Neuron (in vitro differentiated cells): Measurements from ENCODE around the gene UBXN10.

Source experiments
- H2AFZ ChIP-seq: one replicate; pipeline ENCODE4 v1.6.1; 2013; ENCODE audit warnings: low read depth, mild to moderate bottlenecking, inconsistent platforms, low read length, moderate library complexity
- H3K27me3 ChIP-seq: one replicate; pipeline ENCODE4 v1.6.1; 2013; ENCODE audit warnings: low read length; ENCODE audit not compliant: insufficient read depth
- H3K36me3 ChIP-seq: one replicate; pipeline ENCODE4 v1.6.1; 2013; ENCODE audit warnings: low read length; ENCODE audit not compliant: insufficient read depth
- H3K4me1 ChIP-seq: one replicate; pipeline ENCODE4 v1.6.1; 2013; ENCODE audit warnings: low read length; ENCODE audit not compliant: insufficient read depth
- H3K4me3 ChIP-seq: 2 replicates; pipeline ENCODE4 v1.5.1; 2013; ENCODE audit warnings: mild to moderate bottlenecking, low read length, moderate library complexity
- H3K9me3 ChIP-seq: one replicate; pipeline ENCODE4 v1.6.1; 2013; ENCODE audit warnings: low read length

The UBXN10 gene

GRCh38 chr1:20143734-20144565 lies 41.9 kb upstream of the UBXN10 start:
- Histone ChIP-seq H3K9me3 (no peaks in the 10 kb centered on the region), H3K36me3 (no peaks in the 10 kb centered on the region), H3K4me1 (no peaks in the 10 kb centered on the region), H3K4me3 (no peak overlapping the region), H3K27me3 (no peaks in the 10 kb centered on the region), H2AFZ (no peak overlapping the region)

- no peaks in the 10 kb centered on the region for H3K36me3 ChIP-seq
- peaks cover 9% of the 10 kb centered on the region for H3K4me1 ChIP-seq
- no peak overlapping the region for H2AFZ ChIP-seq
- H3K27me3 ChIP-seq: no peaks in the 10 kb centered on the region
- no peaks in the 10 kb centered on the region for H3K9me3 ChIP-seq
- no peak overlapping the region for H3K4me3 ChIP-seq
Measured at GRCh38 chr1:20147846-20148570, 37.9 kb upstream of the UBXN10 start.

DNA sequence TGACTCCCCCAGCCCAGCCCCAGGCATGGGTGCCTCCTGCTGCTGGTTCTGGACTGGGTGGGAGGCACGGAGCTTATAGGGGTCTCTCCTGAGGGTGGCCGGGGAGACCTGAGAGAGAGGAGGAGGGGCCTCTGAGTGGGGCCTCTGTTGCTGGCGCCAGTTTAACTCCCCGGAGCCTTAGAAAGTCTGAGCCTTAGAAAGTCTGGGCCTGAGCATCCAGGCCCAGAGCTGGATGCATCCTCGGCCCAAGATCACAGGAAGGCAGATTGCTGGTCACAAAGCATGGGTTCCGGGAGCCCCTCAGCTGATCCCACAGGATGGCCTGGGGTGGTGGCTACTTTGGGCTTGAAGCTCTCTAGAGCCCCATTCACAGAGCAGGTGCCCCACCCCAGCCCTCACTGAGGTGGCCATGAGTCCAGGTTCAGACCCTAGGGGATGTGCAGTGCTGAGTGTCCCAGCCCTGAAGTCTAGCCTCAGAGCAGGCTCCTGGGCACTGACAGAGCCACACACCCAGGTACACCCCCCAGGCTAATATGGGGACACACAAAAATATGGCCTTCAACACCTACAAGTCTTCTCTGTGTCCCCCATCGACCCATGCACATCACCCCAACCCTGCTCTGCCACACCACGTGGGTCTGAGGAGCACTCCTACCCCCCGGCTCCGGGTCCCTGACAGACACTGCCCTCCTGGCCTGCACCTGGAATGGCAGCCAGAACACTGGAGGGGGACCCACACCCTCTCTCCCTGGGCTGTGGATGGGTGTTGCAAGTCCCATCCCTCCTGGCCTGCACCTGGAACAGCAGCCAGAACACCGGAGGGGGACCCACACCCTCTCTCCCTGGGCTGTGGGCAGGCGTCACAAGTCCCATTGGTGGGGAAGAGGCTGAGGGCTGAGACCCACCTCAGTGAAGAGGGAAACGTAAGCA lies 37.1 kb upstream of the UBXN10 start:
- Histone ChIP-seq H3K4me1 (peaks cover 11% of the 10 kb centered on the region), H3K4me3 (no peak overlapping the region), H3K9me3 (no peaks in the 10 kb centered on the region), H2AFZ (no peak overlapping the region), H3K36me3 (no peaks in the 10 kb centered on the region), H3K27me3 (no peaks in the 10 kb centered on the region)

DNA sequence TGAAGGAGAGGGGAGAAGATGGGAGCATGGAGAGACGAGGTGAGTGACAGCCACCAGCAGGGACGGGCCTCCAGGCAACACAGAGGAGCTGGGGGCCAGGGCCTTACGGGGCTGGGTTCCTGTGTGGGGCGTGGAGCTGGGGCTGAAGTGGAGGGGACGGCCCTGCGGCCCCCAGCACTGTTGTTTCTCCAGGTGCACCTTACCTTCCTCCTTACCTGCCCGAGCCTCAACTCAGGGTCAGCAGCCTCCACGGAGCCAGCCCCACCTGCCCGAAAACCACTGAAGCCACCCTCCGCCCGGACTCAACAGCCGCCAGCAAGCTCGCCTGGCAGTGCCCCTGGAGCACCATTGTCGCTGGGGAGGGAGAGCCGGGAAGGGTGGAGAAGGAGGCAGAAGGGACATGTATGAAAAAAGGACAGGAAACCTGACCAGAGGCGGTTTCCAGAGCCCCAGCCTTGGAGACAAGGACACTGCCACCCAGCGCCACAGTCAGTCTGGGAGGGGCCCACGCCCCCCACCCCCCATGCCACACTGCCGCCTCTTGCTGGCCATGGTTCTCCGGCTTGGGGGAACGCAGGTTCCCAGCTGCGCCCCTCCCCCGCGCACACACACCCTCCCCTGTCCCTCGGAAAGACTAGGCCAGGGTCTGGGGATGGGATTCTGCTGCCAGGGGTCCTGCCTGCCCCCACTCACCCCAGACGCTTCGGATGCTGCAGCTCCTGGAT lies 36.1 kb upstream of the UBXN10 start:
- peaks cover 11% of the 10 kb centered on the region for H3K4me1 ChIP-seq
- H3K9me3 ChIP-seq: no peaks in the 10 kb centered on the region
- H3K27me3 ChIP-seq: no peaks in the 10 kb centered on the region
- H2AFZ ChIP-seq: no peak overlapping the region
- H3K4me3 ChIP-seq: no peak overlapping the region
- no peaks in the 10 kb centered on the region for H3K36me3 ChIP-seq

- Histone ChIP-seq H3K36me3 (no peaks in the 10 kb centered on the region), H2AFZ (no peak overlapping the region), H3K4me3 (no peak overlapping the region), H3K4me1 (peaks cover 11% of the 10 kb centered on the region), H3K27me3 (no peaks in the 10 kb centered on the region), H3K9me3 (no peaks in the 10 kb centered on the region)
Measured at GRCh38 chr1:20150326-20150705, 35.6 kb upstream of the UBXN10 start.

GRCh38 chr1:20150969-20151368 lies 34.9 kb upstream of the UBXN10 start:
- Histone ChIP-seq H3K27me3 (no peaks in the 10 kb centered on the region), H3K4me1 (peaks cover 11% of the 10 kb centered on the region), H3K9me3 (no peaks in the 10 kb centered on the region), H3K4me3 (no peak overlapping the region), H2AFZ (no peak overlapping the region), H3K36me3 (no peaks in the 10 kb centered on the region)

DNA sequence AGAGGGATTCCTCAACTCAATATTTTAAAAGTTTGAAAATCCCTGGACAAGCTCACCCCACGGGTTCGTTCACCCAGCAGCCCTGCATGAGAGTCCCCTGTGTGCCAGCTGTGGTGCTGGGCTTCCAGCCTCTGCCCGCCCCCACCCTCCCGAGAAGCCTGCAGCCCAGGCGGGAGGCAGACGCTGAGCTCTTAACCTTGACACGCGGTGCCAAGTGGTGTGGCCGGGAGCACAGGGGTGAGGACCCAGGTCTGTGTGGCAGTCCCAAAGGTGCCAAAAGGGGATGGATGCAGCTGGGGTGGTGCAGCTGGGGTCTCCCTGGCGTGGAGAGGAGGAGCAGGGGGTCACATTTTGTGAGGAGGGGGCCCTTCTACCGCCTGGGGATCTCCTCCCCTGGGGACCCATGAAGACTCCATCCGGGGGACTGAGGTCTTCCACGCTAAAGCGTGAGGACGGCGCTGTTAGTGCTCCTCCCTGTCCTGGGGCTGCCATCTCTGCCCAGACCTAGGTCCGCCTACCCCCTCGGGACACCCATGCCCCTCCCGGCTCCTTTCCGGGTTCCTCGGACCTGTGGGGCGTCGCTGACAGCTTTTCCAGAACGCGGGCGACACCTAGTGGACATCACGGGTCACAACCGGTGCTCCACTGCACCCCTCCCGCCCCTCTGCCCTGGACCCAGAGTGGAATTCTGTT lies 33.8 kb upstream of the UBXN10 start:
- Histone ChIP-seq H3K27me3 (no peaks in the 10 kb centered on the region), H3K4me1 (peaks cover 11% of the 10 kb centered on the region), H3K4me3 (no peak overlapping the region), H3K36me3 (no peaks in the 10 kb centered on the region), H2AFZ (no peak overlapping the region), H3K9me3 (no peaks in the 10 kb centered on the region)

DNA sequence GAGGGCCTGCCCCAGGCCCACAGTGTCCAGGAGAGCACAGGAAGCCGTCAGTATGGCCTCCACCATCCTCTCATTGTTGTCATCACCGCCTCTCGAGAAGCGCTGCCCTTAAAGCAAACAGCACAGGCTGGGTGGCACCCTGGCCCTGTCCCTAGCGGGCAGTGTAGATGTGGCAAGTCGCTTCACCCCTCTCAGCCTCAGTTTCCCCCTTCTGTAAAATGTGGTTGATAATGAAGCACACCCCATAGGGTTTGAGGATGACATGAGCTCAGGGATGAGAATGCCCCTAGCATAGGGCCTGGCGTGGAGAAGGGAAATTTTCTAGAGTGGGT lies 33.3 kb upstream of the UBXN10 start:
- Histone ChIP-seq H2AFZ (no peak overlapping the region), H3K4me1 (peaks cover 11% of the 10 kb centered on the region), H3K4me3 (no peak overlapping the region), H3K9me3 (no peaks in the 10 kb centered on the region), H3K27me3 (no peaks in the 10 kb centered on the region), H3K36me3 (no peaks in the 10 kb centered on the region)

GRCh38 chr1:20153000-20153418 lies 32.9 kb upstream of the UBXN10 start:
- Histone ChIP-seq H3K4me1 (peaks cover 11% of the 10 kb centered on the region), H3K36me3 (no peaks in the 10 kb centered on the region), H3K9me3 (no peaks in the 10 kb centered on the region), H3K27me3 (no peaks in the 10 kb centered on the region), H3K4me3 (no peak overlapping the region), H2AFZ (no peak overlapping the region)

- Histone ChIP-seq H3K4me3 (no peak overlapping the region), H3K36me3 (no peaks in the 10 kb centered on the region), H3K27me3 (no peaks in the 10 kb centered on the region)
Measured at GRCh38 chr1:20154301-20154831, 31.5 kb upstream of the UBXN10 start.

GRCh38 chr1:20158358-20159070 lies 27.4 kb upstream of the UBXN10 start:
- H3K4me3 ChIP-seq: no peak overlapping the region
- H3K27me3 ChIP-seq: peaks cover 7% of the 10 kb centered on the region
- no peaks in the 10 kb centered on the region for H3K9me3 ChIP-seq
- no peaks in the 10 kb centered on the region for H3K4me1 ChIP-seq
- H3K36me3 ChIP-seq: no peaks in the 10 kb centered on the region
- H2AFZ ChIP-seq: no peak overlapping the region

More at GRCh38 chr1:20154301-20154831, 31.5 kb upstream of the UBXN10 start:
- peaks cover 11% of the 10 kb centered on the region for H3K4me1 ChIP-seq
- H2AFZ ChIP-seq: no peak overlapping the region
- no peaks in the 10 kb centered on the region for H3K9me3 ChIP-seq
